Neutrophil (primary cell): ENCODE results near the gene MAMDC2.
"Not testable (repeated sequence)": the region's sequence is repeated elsewhere in the genome, so short reads cannot be mapped to it uniquely, and the experiment has no call there.

Experiments
- H3K27ac ChIP-seq: fragments of 200-600 bp; sonication (generic); 2 replicates; pipeline ENCODE4 v1.5.1; 2016; ENCODE audit warnings: mild to moderate bottlenecking, moderate library complexity
- H3K27me3 ChIP-seq: fragments of 200-600 bp; sonication (generic); 2 replicates; pipeline ENCODE4 v1.6.0; 2016; ENCODE audit warnings: mild to moderate bottlenecking
- H3K36me3 ChIP-seq: fragments of 200-600 bp; sonication (generic); 2 replicates; pipeline ENCODE4 v1.5.1; 2017
- H3K4me1 ChIP-seq, 2 experiments: fragments of 200-600 bp in 1 of 2; sonication (generic) in 1 of 2; 1 replicate in 1 of 2; 2 replicates in 1 of 2; pipeline versions ENCODE4 v1.5.1 to v1.6.1; 2013 to 2016; ENCODE audit warnings: low read depth in 1 of 2, low read length in 1 of 2, mild to moderate bottlenecking in 1 of 2, moderate library complexity in 1 of 2; ENCODE audit not compliant: control insufficient read depth in 1 of 2, insufficient read depth in 1 of 2
- H3K4me3 ChIP-seq, 2 experiments: fragments of 200-600 bp in 1 of 2; sonication (generic) in 1 of 2; 1 replicate in 1 of 2; 2 replicates in 1 of 2; pipeline ENCODE4 v1.5.1; 2013 to 2016; ENCODE audit warnings: low read depth in 1 of 2, low read length in 1 of 2, mild to moderate bottlenecking in 1 of 2, moderate library complexity in 1 of 2
- H3K9me3 ChIP-seq: fragments of 200-600 bp; sonication (generic); 2 replicates; pipeline ENCODE4 v1.5.1; 2016
- CTCF ChIP-seq: fragments of 200-600 bp; sonication (generic); IDR thresholded peaks from 2 replicates; pipeline ENCODE4 v1.5.1; 2016; ENCODE audit warnings: antibody characterized with exemption

MAMDC2 gene

GRCh38 chr9:70036641-70037040 is 7.0 kb upstream of the MAMDC2 start:
- H3K36me3 ChIP-seq: no peaks in the 10 kb centered on the region
- TF ChIP-seq CTCF: no peak
- H3K9me3 ChIP-seq: no peaks in the 10 kb centered on the region
- no peak overlapping the region for H3K4me3 ChIP-seq
- no peaks in the 10 kb centered on the region for H3K4me1 ChIP-seq
- no peak overlapping the region for H3K27ac ChIP-seq
- peaks cover 5% of the 10 kb centered on the region for H3K27me3 ChIP-seq

GRCh38 chr9:70038171-70038621 is 5.5 kb upstream of the MAMDC2 start:
- H3K4me1 ChIP-seq: not testable (repeated sequence)
- peaks cover 21% of the 10 kb centered on the region for H3K27me3 ChIP-seq

GRCh38 chr9:70040376-70040903 is 3.2 kb upstream of the MAMDC2 start:
- H3K36me3 ChIP-seq: no peaks in the 10 kb centered on the region
- H3K9me3 ChIP-seq: no peaks in the 10 kb centered on the region
- no peak overlapping the region for H3K27ac ChIP-seq
- peaks cover 0 to 8% of the 10 kb centered on the region in 2 experiments for H3K4me1 ChIP-seq
- H3K4me3 ChIP-seq: no peak overlapping the region
- no peak for TF ChIP-seq CTCF
- peaks cover 43% of the 10 kb centered on the region for H3K27me3 ChIP-seq

More at GRCh38 chr9:70038171-70038621, 5.5 kb upstream of the MAMDC2 start:
- H3K36me3 ChIP-seq, H3K27ac ChIP-seq, H3K4me3 ChIP-seq, H3K9me3 ChIP-seq: not testable (repeated sequence)

- Histone ChIP-seq H3K4me1 (peaks cover 0 to 8% of the 10 kb centered on the region in 2 experiments), H3K36me3 (no peaks in the 10 kb centered on the region), H3K4me3 (no peak overlapping the region), H3K9me3 (no peaks in the 10 kb centered on the region), H3K27ac (no peak overlapping the region), H3K27me3 (peaks cover 61% of the 10 kb centered on the region)
- TF ChIP-seq CTCF: no peak
Measured at GRCh38 chr9:70042461-70043215, 1.0 kb upstream of the MAMDC2 start.

GRCh38 chr9:70043285-70043684 is 363 bp upstream of the MAMDC2 start:
- no peak for TF ChIP-seq CTCF
- peaks cover 0 to 8% of the 10 kb centered on the region in 2 experiments for H3K4me1 ChIP-seq
- H3K27ac ChIP-seq: no peak overlapping the region
- H3K4me3 ChIP-seq: no peak overlapping the region
- peaks cover 61% of the 10 kb centered on the region for H3K27me3 ChIP-seq
- no peaks in the 10 kb centered on the region for H3K9me3 ChIP-seq
- no peaks in the 10 kb centered on the region for H3K36me3 ChIP-seq
